ENCODE data around the gene PRKCA.

PRKCA gene

DNA sequence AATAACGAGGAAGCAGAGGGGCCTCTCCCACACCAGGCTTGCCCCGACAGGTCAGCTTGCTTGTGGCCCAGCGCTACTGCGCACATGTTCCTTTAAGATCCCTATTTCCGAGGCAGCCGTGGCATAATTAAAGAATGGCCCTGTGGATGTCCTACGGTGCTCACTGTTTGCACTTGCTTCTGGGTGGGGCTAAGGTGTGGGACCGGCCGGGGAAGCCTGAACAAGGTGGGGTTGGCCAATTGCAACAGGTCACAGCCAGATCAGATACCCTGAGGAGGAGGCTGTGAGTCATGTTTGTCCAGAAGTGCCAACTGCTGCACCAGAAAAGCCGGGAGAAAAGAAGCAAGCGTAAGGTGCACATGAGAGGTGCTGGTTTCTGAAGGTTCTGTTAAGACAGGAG is 374.0 kb downstream of the PRKCA start:
- H3K36me3 ChIP-seq (ENCODE audit: insufficient read depth, insufficient read length, low read length) = no peaks in the 10 kb centered on the region
- no peaks in the 10 kb centered on the region for H3K27me3 ChIP-seq (ENCODE audit: insufficient read depth, insufficient read length)
- H3K9ac ChIP-seq (ENCODE audit: insufficient read length, low read depth) = no peak overlapping the region
- TF ChIP-seq ZNF274 (IDR thresholded peaks at IDR 0.05; ENCODE audit: low read depth, low read length) (no peak), SUZ12 (IDR thresholded peaks at IDR 0.05; ENCODE audit: extremely low read depth, insufficient read depth, insufficient read length) (no peak), YY1 (IDR thresholded peaks at IDR 0.05; ENCODE audit: insufficient read depth, insufficient read length) (no peak)
- no peak overlapping the region for H3K4me3 ChIP-seq (ENCODE audit: insufficient read length, low read depth)
- H3K9me3 ChIP-seq (ENCODE audit: insufficient read depth, low read length) = no peaks in the 10 kb centered on the region
- no peak for DNase-seq (ENCODE audit: low read depth, low spot score)
- peaks cover 3% of the 10 kb centered on the region for H3K4me1 ChIP-seq (ENCODE audit: insufficient read depth, insufficient read length)

DNA sequence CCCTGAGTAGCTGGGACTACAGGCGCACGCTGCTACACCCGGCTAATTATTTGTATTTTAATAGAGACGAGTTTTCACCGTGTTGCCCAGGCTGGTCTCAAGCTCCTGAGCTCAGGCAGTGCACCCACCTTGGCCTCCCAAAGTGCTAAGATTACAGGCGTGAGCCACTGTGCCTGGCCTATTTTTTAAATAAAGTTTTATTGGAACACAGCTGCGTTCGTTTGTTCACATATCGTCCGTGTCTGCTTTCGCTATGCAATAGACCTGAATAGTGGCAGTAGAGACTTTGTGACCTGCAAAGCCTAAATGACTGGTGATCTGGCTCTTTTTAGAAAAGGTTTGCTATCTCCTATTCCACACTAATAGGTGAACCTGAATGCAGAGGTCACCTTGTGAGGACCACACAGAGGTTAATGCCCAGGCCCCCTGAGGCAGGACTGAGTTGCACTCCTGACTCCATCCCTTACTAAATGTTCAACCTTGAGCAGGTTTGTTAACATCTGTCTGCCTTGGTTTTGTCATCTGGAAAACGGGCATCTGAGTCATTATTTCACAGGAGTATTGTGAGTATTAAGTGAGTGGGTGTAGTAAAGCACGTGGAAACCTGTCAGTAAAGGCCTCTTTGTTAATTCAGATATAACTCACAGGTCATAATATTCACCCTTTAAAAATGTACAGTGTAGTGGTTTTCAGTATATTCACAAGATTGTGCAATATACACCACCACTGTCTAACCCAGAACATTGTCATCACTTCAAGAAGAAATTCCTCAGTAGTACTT is 375.0 kb downstream of the PRKCA start:
- H3K27me3 ChIP-seq (ENCODE audit: insufficient read depth, insufficient read length) = no peaks in the 10 kb centered on the region
- no peak overlapping the region for H3K4me3 ChIP-seq (ENCODE audit: insufficient read length, low read depth)
- H3K36me3 ChIP-seq (ENCODE audit: insufficient read depth, insufficient read length, low read length) = no peaks in the 10 kb centered on the region
- TF ChIP-seq ZNF274 (IDR thresholded peaks at IDR 0.05; ENCODE audit: low read depth, low read length) = no peak
- no peak for TF ChIP-seq SUZ12 (IDR thresholded peaks at IDR 0.05; ENCODE audit: extremely low read depth, insufficient read depth, insufficient read length)
- no peak for TF ChIP-seq YY1 (IDR thresholded peaks at IDR 0.05; ENCODE audit: insufficient read depth, insufficient read length)
- DNase-seq (ENCODE audit: low read depth, low spot score) = no peak
- H3K4me1 ChIP-seq (ENCODE audit: insufficient read depth, insufficient read length) = peaks cover 3% of the 10 kb centered on the region
- no peak overlapping the region for H3K9ac ChIP-seq (ENCODE audit: insufficient read length, low read depth)
- no peaks in the 10 kb centered on the region for H3K9me3 ChIP-seq (ENCODE audit: insufficient read depth, low read length)

DNA sequence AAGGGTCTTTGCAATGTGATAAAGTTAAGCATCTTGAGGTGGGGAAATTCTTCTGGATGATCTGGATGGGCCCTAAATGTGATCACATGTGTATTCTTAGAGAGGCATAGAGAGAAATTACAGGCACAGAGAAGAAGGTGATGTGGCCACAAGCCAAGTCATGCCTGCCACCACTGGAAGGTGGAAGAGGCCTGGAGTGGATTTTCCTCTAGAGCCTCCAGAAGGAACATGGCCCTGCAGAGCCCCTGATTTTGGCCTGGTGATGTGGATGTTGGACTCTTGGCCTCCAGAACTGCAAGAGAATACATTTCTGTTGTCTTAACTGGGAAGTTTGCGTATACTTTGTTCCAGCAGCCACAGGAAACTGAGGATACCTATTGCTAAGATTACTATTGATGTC is 375.6 kb downstream of the PRKCA start:
- TF ChIP-seq SUZ12 (IDR thresholded peaks at IDR 0.05; ENCODE audit: extremely low read depth, insufficient read depth, insufficient read length) = no peak
- TF ChIP-seq ZNF274 (IDR thresholded peaks at IDR 0.05; ENCODE audit: low read depth, low read length) = no peak
- TF ChIP-seq YY1 (IDR thresholded peaks at IDR 0.05; ENCODE audit: insufficient read depth, insufficient read length) = no peak
- Histone ChIP-seq H3K4me1 (ENCODE audit: insufficient read depth, insufficient read length) (peaks cover 3% of the 10 kb centered on the region), H3K9me3 (ENCODE audit: insufficient read depth, low read length) (no peaks in the 10 kb centered on the region), H3K9ac (ENCODE audit: insufficient read length, low read depth) (no peak overlapping the region), H3K27me3 (ENCODE audit: insufficient read depth, insufficient read length) (no peaks in the 10 kb centered on the region), H3K36me3 (ENCODE audit: insufficient read depth, insufficient read length, low read length) (no peaks in the 10 kb centered on the region), H3K4me3 (ENCODE audit: insufficient read length, low read depth) (no peak overlapping the region)
- no peak for DNase-seq (ENCODE audit: low read depth, low spot score)

DNA sequence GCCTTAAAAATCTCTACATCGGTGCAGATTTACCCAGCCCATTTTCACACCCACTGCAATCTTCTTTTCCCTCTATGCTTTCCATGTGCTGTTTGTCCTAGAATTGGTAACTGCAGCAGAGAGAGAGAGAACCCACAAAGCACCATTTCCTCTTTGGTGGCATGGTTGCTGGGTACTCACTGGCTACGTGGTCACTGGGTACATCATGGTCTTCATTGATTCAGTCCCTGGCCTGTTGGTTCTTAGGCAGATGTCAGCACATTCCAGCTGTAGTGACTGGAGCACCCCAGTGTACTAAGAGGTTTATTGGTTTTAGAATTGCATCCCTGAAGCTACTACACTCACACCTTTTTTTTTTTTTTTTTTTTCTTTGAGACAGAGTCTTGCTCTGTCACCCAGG is 376.4 kb downstream of the PRKCA start:
- Histone ChIP-seq H3K9me3 (ENCODE audit: insufficient read depth, low read length) (no peaks in the 10 kb centered on the region), H3K36me3 (ENCODE audit: insufficient read depth, insufficient read length, low read length) (no peaks in the 10 kb centered on the region), H3K4me3 (ENCODE audit: insufficient read length, low read depth) (no peak overlapping the region), H3K9ac (ENCODE audit: insufficient read length, low read depth) (no peak overlapping the region), H3K27me3 (ENCODE audit: insufficient read depth, insufficient read length) (no peaks in the 10 kb centered on the region), H3K4me1 (ENCODE audit: insufficient read depth, insufficient read length) (peaks cover 3% of the 10 kb centered on the region)
- DNase-seq (ENCODE audit: low read depth, low spot score) = no peak
- TF ChIP-seq SUZ12 (IDR thresholded peaks at IDR 0.05; ENCODE audit: extremely low read depth, insufficient read depth, insufficient read length) (no peak), ZNF274 (IDR thresholded peaks at IDR 0.05; ENCODE audit: low read depth, low read length) (no peak), YY1 (IDR thresholded peaks at IDR 0.05; ENCODE audit: insufficient read depth, insufficient read length) (no peak)

DNA sequence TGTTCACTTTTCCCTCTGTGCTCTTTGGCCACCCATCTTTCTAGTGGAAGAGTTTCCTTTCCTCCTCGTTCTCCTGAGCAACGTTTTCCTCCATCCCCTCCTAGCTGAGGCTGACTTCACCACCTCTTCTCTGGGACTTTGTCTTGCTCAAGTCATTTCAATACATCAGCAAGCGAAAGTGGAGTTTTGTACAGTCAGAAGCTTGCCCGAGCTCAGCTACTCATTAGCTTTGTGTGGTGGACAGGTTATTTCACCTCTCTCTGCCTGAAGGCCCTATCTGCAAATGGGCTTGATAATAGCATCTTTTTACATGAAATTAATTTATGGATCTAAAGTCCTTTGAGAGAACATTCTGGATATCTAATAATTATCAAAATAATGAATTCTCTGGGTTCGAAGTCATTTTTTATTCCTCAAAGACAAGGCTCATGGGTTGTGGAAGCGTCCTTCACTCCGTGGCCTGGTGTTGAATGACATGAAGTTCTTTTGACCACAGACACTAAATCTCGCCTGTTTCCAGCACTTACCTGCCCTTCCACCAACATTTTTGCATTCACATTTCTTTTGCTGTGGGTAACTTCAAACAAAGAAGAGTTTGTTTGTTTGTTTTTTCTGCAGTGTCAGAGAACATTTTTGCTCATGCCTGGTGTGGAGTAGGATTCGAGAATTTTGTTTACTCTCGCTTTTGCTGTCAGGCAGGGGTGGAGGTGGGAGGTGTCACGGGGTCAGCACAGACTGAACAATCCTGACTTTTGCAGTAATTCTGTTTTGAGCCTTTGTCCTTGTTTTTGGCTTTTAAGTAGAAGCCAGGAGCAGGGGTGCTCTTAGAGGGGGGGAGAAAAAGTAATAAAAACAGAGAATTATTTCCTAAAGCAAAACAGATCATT is 377.5 kb downstream of the PRKCA start:
- DNase-seq (ENCODE audit: low read depth, low spot score) = no peak
- TF ChIP-seq ZNF274 (IDR thresholded peaks at IDR 0.05; ENCODE audit: low read depth, low read length) (no peak), YY1 (IDR thresholded peaks at IDR 0.05; ENCODE audit: insufficient read depth, insufficient read length) (no peak), SUZ12 (IDR thresholded peaks at IDR 0.05; ENCODE audit: extremely low read depth, insufficient read depth, insufficient read length) (no peak)
- Histone ChIP-seq H3K9me3 (ENCODE audit: insufficient read depth, low read length) (no peaks in the 10 kb centered on the region), H3K36me3 (ENCODE audit: insufficient read depth, insufficient read length, low read length) (no peaks in the 10 kb centered on the region), H3K27me3 (ENCODE audit: insufficient read depth, insufficient read length) (no peaks in the 10 kb centered on the region), H3K4me1 (ENCODE audit: insufficient read depth, insufficient read length) (peaks cover 3% of the 10 kb centered on the region), H3K9ac (ENCODE audit: insufficient read length, low read depth) (no peak overlapping the region), H3K4me3 (ENCODE audit: insufficient read length, low read depth) (no peak overlapping the region)

DNA sequence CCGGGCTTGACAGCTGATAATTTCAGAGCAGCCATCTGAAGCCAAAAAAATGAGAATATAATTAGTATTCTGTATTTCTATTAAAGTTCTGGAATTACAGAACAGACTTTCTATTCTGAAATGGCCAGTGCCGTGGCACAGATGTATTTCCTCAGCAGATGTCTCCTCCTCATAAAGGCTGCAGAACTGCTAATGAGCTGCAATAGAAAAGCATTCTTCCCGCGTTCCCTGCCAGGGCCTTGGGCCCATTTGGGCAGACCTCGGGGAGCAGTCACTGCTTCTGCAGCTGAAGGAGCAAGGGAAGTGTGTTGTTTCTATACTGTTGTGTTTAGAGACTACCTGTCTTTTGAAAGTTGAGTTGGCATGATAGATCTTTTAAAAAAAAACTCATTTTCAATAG is 379.9 kb downstream of the PRKCA start:
- Histone ChIP-seq H3K36me3 (ENCODE audit: insufficient read depth, insufficient read length, low read length) (no peaks in the 10 kb centered on the region), H3K27me3 (ENCODE audit: insufficient read depth, insufficient read length) (no peaks in the 10 kb centered on the region), H3K9ac (ENCODE audit: insufficient read length, low read depth) (no peak overlapping the region), H3K4me1 (ENCODE audit: insufficient read depth, insufficient read length) (peaks cover 3% of the 10 kb centered on the region), H3K4me3 (ENCODE audit: insufficient read length, low read depth) (no peak overlapping the region), H3K9me3 (ENCODE audit: insufficient read depth, low read length) (no peaks in the 10 kb centered on the region)
- TF ChIP-seq YY1 (IDR thresholded peaks at IDR 0.05; ENCODE audit: insufficient read depth, insufficient read length) (no peak), ZNF274 (IDR thresholded peaks at IDR 0.05; ENCODE audit: low read depth, low read length) (no peak), SUZ12 (IDR thresholded peaks at IDR 0.05; ENCODE audit: extremely low read depth, insufficient read depth, insufficient read length) (no peak)
- no peak for DNase-seq (ENCODE audit: low read depth, low spot score)

DNA sequence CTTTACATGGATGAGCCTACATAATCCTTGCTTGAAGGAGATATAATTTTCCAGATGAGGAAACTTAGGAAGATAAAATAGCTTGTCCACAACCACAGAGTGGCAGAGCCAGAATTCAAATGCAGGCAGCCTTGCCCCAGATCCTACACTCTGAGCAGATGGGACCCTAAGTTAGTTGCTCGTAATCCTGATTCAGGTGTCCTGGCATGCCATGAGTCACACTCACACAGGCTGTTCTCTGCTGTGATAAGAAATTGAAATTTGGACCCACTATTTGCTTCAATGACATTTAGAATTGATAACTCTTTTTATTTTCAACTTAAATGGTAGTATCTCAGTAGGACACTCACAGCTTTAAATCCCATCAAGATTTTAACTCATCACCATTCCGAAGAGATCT is 381.8 kb downstream of the PRKCA start:
- H3K9me3 ChIP-seq (ENCODE audit: insufficient read depth, low read length) = no peaks in the 10 kb centered on the region
- peaks cover 3% of the 10 kb centered on the region for H3K4me1 ChIP-seq (ENCODE audit: insufficient read depth, insufficient read length)
- peaks cover 10% of the 10 kb centered on the region for H3K36me3 ChIP-seq (ENCODE audit: insufficient read depth, insufficient read length, low read length)
- no peak for DNase-seq (ENCODE audit: low read depth, low spot score)
- H3K4me3 ChIP-seq (ENCODE audit: insufficient read length, low read depth) = no peak overlapping the region
- H3K9ac ChIP-seq (ENCODE audit: insufficient read length, low read depth) = no peak overlapping the region
- no peaks in the 10 kb centered on the region for H3K27me3 ChIP-seq (ENCODE audit: insufficient read depth, insufficient read length)
- TF ChIP-seq ZNF274 (IDR thresholded peaks at IDR 0.05; ENCODE audit: low read depth, low read length) = no peak
- no peak for TF ChIP-seq SUZ12 (IDR thresholded peaks at IDR 0.05; ENCODE audit: extremely low read depth, insufficient read depth, insufficient read length)
- TF ChIP-seq YY1 (IDR thresholded peaks at IDR 0.05; ENCODE audit: insufficient read depth, insufficient read length) = no peak

All from NT2/D1 (cell line).